ENCODE data around the gene KIF3B. TPM values are rescaled to one million over a fixed set of nuclear protein-coding genes. Genes with fewer than 3 reads are reported as not detected.

The KIF3B gene
- total RNA-seq, 1 experiment from 2014 or later: 31.5 TPM

GRCh38 chr20:32356622-32357374 lies 79.3 kb downstream of the KIF3B start:
- POLR2A ChIA-PET: no interaction called here
- Histone ChIP-seq H3K9me2 (ENCODE audit: insufficient read depth) (no peaks in the 10 kb centered on the region), H3K9ac (ENCODE audit: low read length) (peak overlapping the region; percentile 85), H3K27ac (ENCODE audit: low read depth, low read length) (peak overlapping the region; percentile 92), H3K9me3 (ENCODE audit: control insufficient read depth in 1 of 2, insufficient read depth in 1 of 2, low read depth in 1 of 2, low read length in 2 of 2) (no peaks in the 10 kb centered on the region), H3K79me2 (ENCODE audit: insufficient read depth, low read length) (peaks cover 31% of the 10 kb centered on the region), H2AFZ (ENCODE audit: low read depth, low read length, poor library complexity, severe bottlenecking) (no peak overlapping the region), H3K4me1 (ENCODE audit: control insufficient read depth in 1 of 2, insufficient read depth in 2 of 2, low read length in 2 of 2) (peaks cover 39 to 47% of the 10 kb centered on the region in 2 experiments), H3K4me2 (ENCODE audit: low read length) (peak overlapping the region; percentile 90), H3K36me3 (ENCODE audit: control insufficient read depth in 1 of 2, insufficient read depth in 2 of 2, low read length in 2 of 2) (no peaks in the 10 kb centered on the region), H3K27me3 (ENCODE audit: insufficient read depth, low read length) (no peaks in the 10 kb centered on the region), H3K4me3 (replicated peaks in 1 of 2; ENCODE audit: low read depth in 1 of 2, low read length in 2 of 2) (peak overlapping the region; percentile 73 to 88), H4K20me1 (ENCODE audit: insufficient read depth) (0 out of 2 replicates have a peak, but pooled peaks cover 4% of the 10 kb centered on the region)
- no TSS peak for BruUV-seq (replicated peaks)
- DNase-seq (ENCODE audit: low read depth, low spot score) (no peak), ATAC-seq (no peak)
- CTCF ChIA-PET: no interaction called here
- RAD21 ChIA-PET (ENCODE audit: low non-redundant PET in 1 of 2, low total read pairs in 2 of 2, uncharacterized antibody in 2 of 2, unreplicated experiment in 2 of 2): no interaction called here
- intact Hi-C loops (cut with micrococcal nuclease): no loop called here
- TF ChIP-seq CBX3 (IDR thresholded peaks at IDR 0.05; ENCODE audit: low read depth) (no peak), TCF7L2 (IDR thresholded peaks at IDR 0.05; ENCODE audit: borderline replicate concordance, extremely low read depth, insufficient read depth, insufficient read length) (no peak), MAX (IDR thresholded peaks at IDR 0.05) (no peak), CTCF (IDR thresholded peaks at IDR 0.05 in 2 of 3, conservative IDR thresholded peaks at IDR 0.05 in 1 of 3; ENCODE audit: borderline replicate concordance in 1 of 3, insufficient read depth in 1 of 3, low read depth in 2 of 3, low read length in 2 of 3) (no peak), SIN3A (IDR thresholded peaks at IDR 0.05; ENCODE audit: low read depth) (no peak), RAD21 (IDR thresholded peaks at IDR 0.05; ENCODE audit: low read depth) (no peak), EGR1 (IDR thresholded peaks at IDR 0.05; ENCODE audit: low read depth) (no peak), EZH2 (IDR thresholded peaks at IDR 0.05) (no peak), EZH2phosphoT487 (IDR thresholded peaks at IDR 0.05; ENCODE audit: borderline replicate concordance) (no peak), POLR2AphosphoS5 (IDR thresholded peaks at IDR 0.05; ENCODE audit: low read depth, low read length) (no peak), REST (IDR thresholded peaks at IDR 0.05; ENCODE audit: low read depth) (no peak), FOSL1 (IDR thresholded peaks at IDR 0.05; ENCODE audit: low read depth) (no peak), ZNF274 (IDR thresholded peaks at IDR 0.05; ENCODE audit: low read depth, low read length) (no peak)

Data from HCT116 (cell line).